ENCODE data around the gene GOLPH3L. TPM values are rescaled to one million over a fixed set of nuclear protein-coding genes. Genes with fewer than 3 reads are reported as not detected.

Gene GOLPH3L
- total RNA-seq, 4 donors from 2014 or later: 18.4 to 36.6 (median 25.7) TPM

DNA sequence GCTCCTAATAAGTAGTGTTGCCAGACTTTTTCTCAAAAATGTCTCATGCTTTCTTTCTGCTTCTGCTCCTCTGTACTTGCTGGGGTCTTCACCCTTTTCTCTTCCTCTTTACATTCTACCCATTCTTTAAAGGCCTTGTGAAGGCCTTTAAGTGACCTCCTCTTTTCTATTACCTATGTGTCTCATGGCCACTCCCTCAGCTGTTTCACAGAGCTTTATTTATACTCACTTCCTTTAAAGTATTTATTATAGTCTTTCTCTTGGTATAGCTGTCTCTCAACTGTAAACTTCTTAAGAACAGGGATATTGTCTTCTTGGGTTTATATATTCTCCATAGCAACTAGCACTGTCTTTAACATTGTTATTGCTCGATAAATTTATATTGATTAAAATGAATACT, 792 bp downstream of the GOLPH3L start:
- no peaks in the 10 kb centered on the region for H3K27me3 ChIP-seq
- H3K36me3 ChIP-seq: peaks cover 23% of the 10 kb centered on the region
- peak overlapping the region; percentile 54 for H3K4me3 ChIP-seq
- H3K27ac ChIP-seq: peak overlapping the region; percentile 1
- no peak for DNase-seq (ENCODE audit: low spot score in 2 of 2)
- H3K9me3 ChIP-seq: no peaks in the 10 kb centered on the region
- WGBS: 20% methylated on average over 1 of the region's 1 CpG
- peaks cover 25% of the 10 kb centered on the region for H3K4me1 ChIP-seq
- TF ChIP-seq POLR2AphosphoS5 (IDR thresholded peaks at IDR 0.05) (no peak), POLR2A (IDR thresholded peaks at IDR 0.05) (no peak), EP300 (IDR thresholded peaks at IDR 0.05) (no peak)
- TF ChIP-seq, protein P1, sequence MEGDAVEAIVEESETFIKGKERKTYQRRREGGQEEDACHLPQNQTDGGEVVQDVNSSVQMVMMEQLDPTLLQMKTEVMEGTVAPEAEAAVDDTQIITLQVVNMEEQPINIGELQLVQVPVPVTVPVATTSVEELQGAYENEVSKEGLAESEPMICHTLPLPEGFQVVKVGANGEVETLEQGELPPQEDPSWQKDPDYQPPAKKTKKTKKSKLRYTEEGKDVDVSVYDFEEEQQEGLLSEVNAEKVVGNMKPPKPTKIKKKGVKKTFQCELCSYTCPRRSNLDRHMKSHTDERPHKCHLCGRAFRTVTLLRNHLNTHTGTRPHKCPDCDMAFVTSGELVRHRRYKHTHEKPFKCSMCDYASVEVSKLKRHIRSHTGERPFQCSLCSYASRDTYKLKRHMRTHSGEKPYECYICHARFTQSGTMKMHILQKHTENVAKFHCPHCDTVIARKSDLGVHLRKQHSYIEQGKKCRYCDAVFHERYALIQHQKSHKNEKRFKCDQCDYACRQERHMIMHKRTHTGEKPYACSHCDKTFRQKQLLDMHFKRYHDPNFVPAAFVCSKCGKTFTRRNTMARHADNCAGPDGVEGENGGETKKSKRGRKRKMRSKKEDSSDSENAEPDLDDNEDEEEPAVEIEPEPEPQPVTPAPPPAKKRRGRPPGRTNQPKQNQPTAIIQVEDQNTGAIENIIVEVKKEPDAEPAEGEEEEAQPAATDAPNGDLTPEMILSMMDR (IDR thresholded peaks at IDR 0.05): no peak

DNA sequence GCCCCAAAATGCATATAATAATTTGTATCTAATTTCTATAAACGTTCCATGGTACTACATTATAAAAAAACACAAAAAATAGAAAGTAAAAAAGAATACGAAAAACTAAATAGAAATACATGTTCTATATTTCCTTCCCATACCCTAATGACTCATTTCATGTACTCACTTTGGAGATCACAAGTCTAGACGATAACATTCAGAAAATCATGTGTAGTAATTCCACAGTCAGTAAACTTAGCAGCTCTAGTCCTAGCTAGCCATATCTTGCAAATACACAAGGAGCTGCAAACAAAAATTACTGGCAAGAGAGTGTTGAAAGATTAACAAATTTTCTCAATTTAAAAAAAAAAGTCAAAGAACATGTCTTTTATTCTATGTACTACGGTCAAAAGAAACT, 1.4 kb downstream of the GOLPH3L start:
- Histone ChIP-seq H3K4me3 (peak overlapping the region; percentile 54), H3K27me3 (no peaks in the 10 kb centered on the region), H3K27ac (no peak overlapping the region), H3K36me3 (peaks cover 23% of the 10 kb centered on the region), H3K9me3 (no peaks in the 10 kb centered on the region), H3K4me1 (peaks cover 25% of the 10 kb centered on the region)
- no peak for DNase-seq (ENCODE audit: low spot score in 2 of 2)
- WGBS: 65% methylated on average over 4 of the region's 4 CpGs
- TF ChIP-seq POLR2A (IDR thresholded peaks at IDR 0.05): no peak
- no peak for TF ChIP-seq POLR2AphosphoS5 (IDR thresholded peaks at IDR 0.05)
- TF ChIP-seq, protein P1 (IDR thresholded peaks at IDR 0.05): no peak
- TF ChIP-seq EP300 (IDR thresholded peaks at IDR 0.05): no peak

DNA sequence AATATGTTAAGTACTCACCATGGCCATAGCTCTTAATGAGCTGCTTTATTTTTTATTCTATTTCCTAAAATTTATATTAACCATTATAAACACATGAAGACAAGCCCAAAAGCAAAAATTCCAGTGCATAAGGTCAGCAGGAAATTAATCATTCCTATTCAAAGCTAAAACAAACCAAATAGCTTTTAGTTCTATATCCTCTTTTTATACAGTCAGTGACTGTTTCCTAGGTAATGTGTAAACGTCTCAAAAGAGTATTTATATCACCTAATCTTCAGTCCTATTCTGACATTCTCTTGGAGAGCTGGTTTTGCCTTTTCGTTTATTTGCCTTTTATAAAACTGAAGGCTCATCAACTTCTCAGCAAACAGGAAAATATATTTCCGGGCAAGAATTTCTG, 4.2 kb downstream of the GOLPH3L start:
- H3K27ac ChIP-seq: no peak overlapping the region
- TF ChIP-seq EP300 (IDR thresholded peaks at IDR 0.05) (no peak), POLR2AphosphoS5 (IDR thresholded peaks at IDR 0.05) (no peak), POLR2A (IDR thresholded peaks at IDR 0.05) (no peak)
- TF ChIP-seq, protein P1 (IDR thresholded peaks at IDR 0.05): no peak
- no peaks in the 10 kb centered on the region for H3K9me3 ChIP-seq
- H3K4me1 ChIP-seq: peaks cover 22% of the 10 kb centered on the region
- WGBS: 71% methylated on average over 3 of the region's 3 CpGs
- H3K27me3 ChIP-seq: no peaks in the 10 kb centered on the region
- H3K36me3 ChIP-seq: peaks cover 30% of the 10 kb centered on the region
- no peak overlapping the region for H3K4me3 ChIP-seq
- DNase-seq (ENCODE audit: low spot score in 2 of 2): no peak

DNA sequence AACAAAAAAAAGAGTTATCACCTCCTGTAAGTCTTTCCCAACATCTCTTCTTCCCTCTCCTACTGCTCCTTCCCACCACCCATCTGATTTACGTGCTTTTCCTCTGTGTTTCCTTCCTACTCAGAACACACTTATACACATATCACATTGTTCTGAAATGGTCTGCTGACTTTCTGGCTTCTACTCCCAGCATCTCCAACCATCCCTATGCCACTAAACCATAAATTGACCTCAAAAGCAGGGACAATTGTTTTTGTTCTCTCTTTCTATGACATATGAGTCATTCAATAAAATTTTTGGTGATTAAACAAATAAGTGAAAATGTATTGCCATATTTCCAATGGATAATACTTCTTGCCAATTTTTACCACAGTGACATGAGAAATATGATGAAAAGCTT, 8.2 kb downstream of the GOLPH3L start:
- Histone ChIP-seq H3K4me1 (no peaks in the 10 kb centered on the region), H3K9me3 (no peaks in the 10 kb centered on the region), H3K36me3 (peaks cover 25% of the 10 kb centered on the region), H3K4me3 (no peak overlapping the region), H3K27me3 (no peaks in the 10 kb centered on the region), H3K27ac (no peak overlapping the region)
- no peak for TF ChIP-seq POLR2AphosphoS5 (IDR thresholded peaks at IDR 0.05)
- no peak for DNase-seq (ENCODE audit: low spot score in 2 of 2)
- 80% methylated on average over 1 of the region's 1 CpG for WGBS

DNA sequence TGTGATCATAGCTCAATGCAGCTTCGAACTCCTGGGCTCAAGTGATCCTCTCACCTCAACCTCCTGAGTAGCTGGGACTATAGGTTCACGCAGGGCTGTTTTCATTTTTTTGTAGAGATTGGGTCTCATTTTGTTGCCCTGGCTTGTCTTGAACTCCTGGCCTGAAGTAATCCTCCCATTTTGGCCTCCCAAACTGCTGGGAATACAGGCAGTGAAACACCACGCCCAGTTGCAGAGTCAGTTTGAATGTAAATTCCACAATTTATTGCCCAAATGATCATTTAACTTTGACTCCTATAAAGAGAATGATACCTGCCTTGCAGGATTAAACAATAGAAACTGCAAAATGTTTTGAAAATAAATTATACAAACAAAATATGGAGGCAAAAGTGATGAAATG, 10.7 kb downstream of the GOLPH3L start:
- no peaks in the 10 kb centered on the region for H3K4me1 ChIP-seq
- H3K27me3 ChIP-seq: no peaks in the 10 kb centered on the region
- no peaks in the 10 kb centered on the region for H3K9me3 ChIP-seq
- peaks cover 18% of the 10 kb centered on the region for H3K36me3 ChIP-seq
- TF ChIP-seq POLR2AphosphoS5 (IDR thresholded peaks at IDR 0.05) (no peak), POLR2A (IDR thresholded peaks at IDR 0.05) (no peak), EP300 (IDR thresholded peaks at IDR 0.05) (no peak)
- TF ChIP-seq, protein P1 (IDR thresholded peaks at IDR 0.05): no peak
- no peak overlapping the region for H3K27ac ChIP-seq
- no peak for DNase-seq (ENCODE audit: low spot score in 2 of 2)
- WGBS: 92% methylated on average over 3 of the region's 3 CpGs
- no peak overlapping the region for H3K4me3 ChIP-seq

DNA sequence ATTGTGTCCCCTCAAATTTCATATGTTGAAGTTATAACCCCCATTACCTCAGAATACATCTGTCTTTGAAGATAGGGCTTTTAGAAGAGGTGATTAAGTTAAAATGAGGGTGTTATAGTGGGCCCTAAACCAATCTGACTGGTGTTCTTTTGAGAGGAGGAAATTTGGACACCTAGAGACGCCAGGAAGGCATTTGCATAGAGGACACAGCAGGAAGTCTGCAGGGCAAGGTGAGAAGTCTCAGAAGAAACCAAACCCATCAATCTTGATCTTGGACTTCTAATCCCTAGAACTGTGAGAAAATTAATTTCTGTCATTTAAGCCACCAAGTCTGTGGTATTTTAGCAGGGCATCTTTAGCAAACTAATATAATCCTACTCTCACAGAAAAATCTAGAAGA, 13.0 kb downstream of the GOLPH3L start:
- Histone ChIP-seq H3K9me3 (no peaks in the 10 kb centered on the region), H3K27me3 (no peaks in the 10 kb centered on the region), H3K36me3 (peaks cover 18% of the 10 kb centered on the region), H3K4me3 (no peak overlapping the region), H3K27ac (no peak overlapping the region), H3K4me1 (no peaks in the 10 kb centered on the region)
- 68% methylated on average over 1 of the region's 1 CpG for WGBS
- no peak for DNase-seq (ENCODE audit: low spot score in 2 of 2)
- TF ChIP-seq POLR2A (IDR thresholded peaks at IDR 0.05): no peak
- TF ChIP-seq, protein P1 (IDR thresholded peaks at IDR 0.05): no peak
- TF ChIP-seq POLR2AphosphoS5 (IDR thresholded peaks at IDR 0.05): no peak
- TF ChIP-seq EP300 (IDR thresholded peaks at IDR 0.05): no peak

All from suprapubic skin (tissue), 4 donors.